HG03159 (cell line): ENCODE measurements around the gene YKT6.
"Not testable (repeated sequence)": the region's sequence is repeated elsewhere in the genome, so short reads cannot be mapped to it uniquely, and the experiment has no call there.

ENCODE experiments used
- ATAC-seq: cut with Tn5 transposase; IDR thresholded peaks from one replicate; pipeline ENCODE4 v1.9.1; 2021; ENCODE audit warnings: mild to moderate bottlenecking, moderate library complexity; ENCODE audit not compliant: unreplicated experiment

YKT6 gene

DNA sequence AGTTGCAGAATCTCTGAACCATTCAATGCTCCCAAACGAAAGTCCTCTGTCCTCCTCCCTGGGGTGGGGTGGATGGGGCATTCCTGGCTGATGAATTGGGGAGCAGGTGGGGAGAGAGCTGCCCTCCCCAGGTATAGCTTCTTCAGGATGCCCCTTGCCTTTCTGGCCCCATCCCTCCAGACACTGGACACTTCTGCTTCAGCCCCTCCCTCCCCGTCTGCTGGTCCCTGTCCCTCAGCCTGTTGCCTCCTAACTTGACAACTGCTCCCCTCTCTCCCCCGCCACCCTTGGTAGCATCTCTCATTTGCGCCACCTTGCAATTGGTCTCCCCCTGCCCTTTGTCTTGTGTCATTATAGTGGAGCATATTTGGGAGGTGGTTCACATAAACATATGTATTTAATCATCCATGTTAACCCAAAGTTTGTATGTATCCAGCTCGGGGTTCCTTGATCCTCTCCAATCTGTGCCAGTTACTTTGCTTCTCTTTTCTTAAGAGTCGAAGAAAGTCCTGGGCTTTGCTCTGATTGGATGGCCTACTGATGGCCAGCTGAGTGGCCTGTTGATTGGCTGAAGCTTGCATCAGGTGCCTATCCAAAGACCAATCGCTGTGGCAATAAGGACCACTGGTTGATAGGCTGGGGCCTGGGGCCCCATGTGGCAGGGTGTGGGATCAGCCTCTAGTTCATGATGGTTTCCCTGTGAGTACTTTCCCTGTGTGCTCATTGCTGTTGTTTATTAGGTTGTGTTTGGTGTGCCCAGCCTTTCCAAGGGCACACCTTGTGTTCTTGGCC lies 7.6 kb upstream of the YKT6 start:
- no peak for ATAC-seq

DNA sequence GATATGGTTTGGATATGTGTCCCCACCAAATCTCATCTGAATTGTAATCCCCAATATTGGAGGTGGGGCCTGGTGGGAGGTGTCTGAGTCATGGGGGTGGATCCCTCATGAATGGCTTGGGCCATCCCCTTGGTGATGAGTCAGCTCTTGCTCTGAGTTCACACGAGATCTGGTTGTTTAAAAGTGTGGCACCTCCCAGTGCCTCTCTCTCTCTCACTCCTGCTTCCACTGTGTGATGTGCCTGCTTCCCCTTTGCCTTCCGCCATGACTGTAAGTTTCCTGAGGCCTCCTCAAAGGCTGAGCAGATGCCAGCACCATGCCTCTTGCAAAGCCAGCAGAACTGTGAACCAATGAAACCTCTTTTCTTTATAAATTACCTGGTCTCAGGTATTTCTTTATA lies 6.7 kb upstream of the YKT6 start:
- no peak for ATAC-seq

DNA sequence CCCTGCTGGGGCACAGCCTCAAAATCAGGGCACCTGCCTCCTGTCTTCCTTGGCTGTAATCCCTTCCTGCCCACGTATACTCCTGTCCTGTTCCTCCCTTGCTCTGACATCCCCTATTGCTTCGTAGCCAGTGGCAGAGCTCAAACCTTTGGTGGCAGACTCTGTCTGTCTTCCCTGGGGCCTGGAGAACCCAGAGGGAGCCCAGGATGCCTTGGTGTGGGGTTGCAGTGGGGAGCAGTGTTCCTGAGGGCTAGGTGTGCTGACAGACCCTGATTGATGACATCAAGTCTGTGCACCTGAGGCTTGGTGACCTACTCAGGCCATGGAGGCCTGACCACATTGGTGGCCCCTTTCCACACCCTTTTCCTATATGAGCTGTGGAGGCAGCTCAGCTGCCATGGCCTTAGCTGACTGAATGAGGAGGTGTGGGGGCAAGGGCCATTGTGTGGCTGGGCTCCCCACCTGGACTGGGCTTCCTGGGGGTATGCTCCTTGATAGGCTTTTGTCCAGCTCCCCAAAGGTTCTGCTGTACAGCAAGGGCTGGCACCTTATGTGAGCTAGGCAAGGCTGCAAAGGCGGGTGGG lies 6.1 kb upstream of the YKT6 start:
- ATAC-seq, result no peak

DNA sequence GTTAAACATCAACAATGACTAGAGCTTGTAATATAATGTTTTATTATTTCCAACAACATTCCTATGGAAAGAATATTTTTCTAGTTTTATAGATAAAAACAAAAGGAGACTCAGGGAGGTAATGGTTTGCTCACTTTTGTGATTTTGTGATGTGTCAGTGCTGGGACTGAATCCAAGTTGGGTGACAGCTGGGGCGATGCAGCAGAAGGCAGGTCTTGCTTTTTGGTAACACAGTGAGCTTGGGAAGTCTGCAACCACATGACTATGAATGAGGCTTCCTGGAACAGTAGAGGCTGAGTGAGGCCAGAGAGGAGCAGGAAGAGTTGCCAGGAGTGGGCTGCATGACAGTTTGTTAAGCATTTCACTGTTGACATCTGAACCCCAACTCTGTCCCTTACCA lies 4.9 kb upstream of the YKT6 start:
- no peak for ATAC-seq

GRCh38 chr7:44196450-44196872 lies 4.3 kb upstream of the YKT6 start:
- no peak for ATAC-seq

DNA sequence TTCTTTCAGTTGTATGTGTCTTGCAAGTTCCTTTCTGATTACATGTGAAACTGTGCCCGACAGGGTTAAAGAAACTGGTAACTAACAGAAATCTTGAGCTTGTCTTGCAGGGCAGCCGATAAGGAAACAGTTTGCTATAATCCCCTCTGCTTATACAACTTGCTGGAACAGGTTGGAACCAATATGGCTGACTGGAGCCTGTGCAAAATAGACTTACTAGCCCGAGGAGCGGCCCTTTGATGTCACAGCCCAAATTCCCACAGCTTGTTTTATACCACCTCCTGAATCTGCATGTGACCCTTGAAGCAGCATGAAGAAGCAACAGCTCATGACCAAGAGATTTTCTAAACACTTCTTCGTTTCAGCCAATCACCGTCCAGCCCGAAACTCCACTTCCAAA lies 3.3 kb upstream of the YKT6 start:
- no peak for ATAC-seq

- ATAC-seq, result not testable (repeated sequence)
Observed at GRCh38 chr7:44200163-44200562, 615 bp upstream of the YKT6 start.

DNA sequence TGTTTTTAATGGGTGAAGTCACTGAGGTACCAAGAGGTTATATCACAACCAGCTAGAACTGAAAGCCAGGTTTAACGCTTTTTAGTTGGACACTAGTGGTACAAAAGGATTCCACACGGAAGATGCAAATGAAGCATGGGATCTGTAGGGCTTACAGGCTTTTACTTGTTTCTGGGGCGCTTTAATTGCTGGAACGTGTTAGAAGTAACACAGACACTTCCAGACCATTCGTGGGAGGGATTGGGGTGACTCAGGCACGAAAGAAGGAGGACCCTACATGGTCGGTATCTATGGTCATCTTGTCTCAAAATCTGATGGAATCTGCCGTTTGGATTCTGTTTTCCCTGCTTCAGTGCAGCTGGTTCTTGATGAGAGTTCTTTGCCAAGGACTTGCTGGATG lies 1.0 kb downstream of the YKT6 start:
- ATAC-seq, result no peak

DNA sequence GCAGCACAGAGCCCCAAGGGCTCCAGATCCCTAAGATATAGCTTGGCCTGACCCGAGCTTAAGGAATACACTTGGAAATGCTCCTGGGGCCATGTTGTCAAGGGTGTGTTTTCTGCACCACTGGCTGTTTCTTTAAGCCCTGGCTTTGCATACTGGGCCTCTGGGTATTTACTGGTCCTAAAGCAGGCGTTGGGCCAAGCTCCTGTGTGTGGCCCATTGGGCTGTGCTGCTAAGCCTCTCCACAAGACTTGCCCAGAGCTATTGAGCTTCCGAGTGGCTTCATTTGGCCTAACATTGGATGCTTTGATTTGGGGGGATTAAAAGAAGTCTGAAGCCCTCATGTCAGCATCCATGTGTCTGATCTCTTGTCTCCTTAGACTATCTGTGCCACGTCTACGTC lies 5.2 kb downstream of the YKT6 start:
- ATAC-seq, result no peak

GRCh38 chr7:44208085-44208484 lies 7.3 kb downstream of the YKT6 start:
- ATAC-seq, result no peak

DNA sequence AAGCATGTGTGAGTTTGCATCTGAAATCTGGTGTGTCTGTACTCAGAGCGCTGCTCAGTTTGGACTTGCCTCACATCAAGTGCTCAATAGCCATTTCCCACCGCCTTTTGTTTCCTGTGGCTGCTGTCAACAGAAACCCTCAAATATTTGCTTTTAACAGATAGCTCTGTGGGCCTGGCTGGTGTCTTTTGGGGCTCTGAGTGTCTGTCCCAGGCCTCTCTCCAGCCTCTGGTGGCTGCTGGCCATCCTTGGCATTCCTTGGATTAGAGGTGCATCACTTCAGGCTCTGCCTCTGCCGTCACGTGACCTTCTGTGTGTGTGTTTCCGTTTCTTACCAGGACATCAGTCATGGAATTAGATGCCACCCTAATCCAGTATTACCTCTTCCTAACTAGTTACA lies 9.3 kb downstream of the YKT6 start:
- ATAC-seq, result no peak

DNA sequence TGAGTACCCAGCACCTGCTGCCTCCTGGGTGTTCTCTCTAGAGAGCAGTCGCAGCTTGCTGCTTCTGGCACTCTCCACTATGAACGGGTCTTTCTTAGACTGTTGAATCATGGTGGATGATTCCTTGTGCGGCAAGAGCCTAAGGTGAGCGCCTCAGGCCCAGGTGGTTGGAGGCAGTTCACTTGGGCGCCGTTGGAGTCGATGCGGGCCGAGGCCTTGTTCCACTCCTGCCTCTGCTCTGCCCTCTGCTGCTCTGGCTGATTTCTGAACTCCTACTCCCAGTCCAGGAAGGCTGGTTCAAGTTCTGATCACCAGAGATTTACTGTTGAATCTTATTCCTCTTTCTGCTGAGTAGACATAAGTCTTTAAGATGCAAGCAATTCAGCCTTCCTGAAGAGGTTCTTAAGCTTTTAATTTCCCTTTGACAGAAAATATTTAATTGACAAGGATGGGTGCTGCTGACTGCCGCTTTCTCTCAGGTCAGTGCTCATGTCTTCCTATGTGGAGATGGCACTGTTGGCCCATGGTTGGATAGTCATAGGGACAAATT lies 10.4 kb downstream of the YKT6 start:
- ATAC-seq, result no peak

DNA sequence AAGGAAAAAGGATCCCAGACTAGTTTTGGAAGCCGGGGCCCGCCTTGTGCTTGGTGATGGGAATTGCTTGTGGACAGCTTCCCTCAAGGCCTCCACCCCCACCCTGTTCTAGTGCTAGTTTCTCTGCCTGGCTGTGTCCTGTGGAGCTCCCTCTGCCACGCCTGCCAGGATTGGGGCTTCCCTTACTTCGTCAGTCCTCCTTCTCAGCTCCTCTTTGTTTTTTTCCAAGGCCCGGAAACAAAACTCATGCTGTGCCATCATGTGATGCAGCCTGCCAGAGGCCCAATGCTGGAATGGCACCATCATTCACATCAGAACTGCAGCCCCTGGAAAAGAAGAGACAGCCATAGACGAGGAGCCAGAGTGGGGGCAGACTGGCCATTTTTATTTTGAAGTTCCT lies 11.2 kb downstream of the YKT6 start:
- ATAC-seq, result no peak

- ATAC-seq, result no peak
Observed at GRCh38 chr7:44212581-44213184, 11.9 kb downstream of the YKT6 start.

GRCh38 chr7:44213206-44213876 lies 12.6 kb downstream of the YKT6 start:
- no peak for ATAC-seq

DNA sequence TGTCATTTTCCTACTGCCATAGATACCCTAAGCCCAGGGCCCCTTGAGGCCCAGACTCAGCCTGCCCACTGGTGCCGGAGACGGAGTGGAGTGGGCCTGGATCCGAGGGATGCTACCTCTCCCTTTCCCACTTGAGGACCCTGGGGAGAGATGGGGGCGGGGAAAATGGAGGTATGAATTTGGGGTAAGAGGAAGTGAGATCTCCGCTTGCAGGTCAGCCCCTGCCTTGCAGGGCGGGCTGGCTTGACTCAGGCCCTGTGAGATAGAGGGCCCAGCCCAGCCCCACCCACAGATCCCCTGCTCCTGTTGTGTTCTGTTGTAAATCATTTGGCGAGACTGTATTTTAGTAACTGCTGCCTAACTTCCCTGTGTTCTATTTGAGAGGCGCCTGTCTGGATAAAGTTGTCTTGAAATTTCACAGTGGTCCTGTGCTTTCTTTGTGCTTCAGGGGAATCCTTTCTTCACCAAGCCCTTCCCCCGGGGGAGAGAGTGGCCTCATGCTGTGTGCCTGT lies 13.2 kb downstream of the YKT6 start:
- no peak for ATAC-seq

DNA sequence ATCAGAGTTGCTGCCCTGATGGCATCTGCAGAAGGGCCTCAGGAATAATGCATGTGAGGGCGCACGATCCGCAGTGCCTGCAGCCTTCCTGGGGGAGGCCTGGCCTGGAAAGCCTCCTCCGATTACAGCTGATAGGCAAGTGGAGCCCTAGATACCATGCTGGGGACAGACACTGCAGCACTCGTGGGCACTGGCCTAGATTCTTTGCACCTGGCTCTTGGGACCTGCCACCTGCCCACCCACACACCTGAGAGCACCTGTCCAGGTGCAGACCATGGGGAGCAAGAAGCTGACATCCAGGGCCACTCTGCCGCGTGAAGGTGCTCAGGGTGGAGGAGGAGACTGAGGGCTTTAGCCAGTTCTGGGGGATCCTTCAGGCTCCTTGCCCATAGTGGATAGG lies 14.8 kb downstream of the YKT6 start:
- no peak for ATAC-seq

GRCh38 chr7:44216019-44216418 lies 15.2 kb downstream of the YKT6 start:
- ATAC-seq, result no peak

DNA sequence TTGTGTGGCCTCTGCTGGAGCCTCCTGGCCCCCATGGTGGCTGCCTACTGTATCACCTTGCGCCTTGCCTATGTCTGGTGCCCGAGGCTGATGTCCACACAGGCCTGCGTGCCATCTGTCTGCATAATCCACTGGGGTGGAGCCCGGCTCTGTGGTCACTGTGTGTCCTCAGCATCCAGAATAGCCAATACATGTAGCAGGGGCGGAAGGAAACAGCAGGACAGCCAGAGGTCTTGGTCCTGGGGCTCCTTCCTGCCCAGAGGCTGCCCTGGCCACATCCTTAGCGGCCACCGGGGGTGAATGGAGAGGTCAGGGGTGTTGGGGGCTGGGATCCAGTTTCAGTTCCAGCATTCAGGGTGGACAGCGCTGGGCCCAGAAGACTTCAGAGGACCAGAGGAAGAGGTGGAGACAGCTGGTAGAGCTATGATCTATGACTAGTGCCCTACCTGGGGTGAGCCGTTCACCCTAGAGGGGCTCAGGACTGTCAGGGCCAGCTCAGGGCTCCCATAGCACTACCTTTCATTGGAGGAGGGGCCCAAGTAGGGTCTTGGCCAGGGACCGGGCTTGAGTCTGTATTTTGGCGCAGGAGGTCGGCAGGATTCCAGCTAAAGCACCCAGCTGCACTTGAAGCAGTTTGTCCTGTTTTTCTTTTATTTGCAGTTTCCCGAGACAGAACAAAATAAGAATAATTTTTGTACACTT lies 15.9 kb downstream of the YKT6 start:
- ATAC-seq, result no peak

DNA sequence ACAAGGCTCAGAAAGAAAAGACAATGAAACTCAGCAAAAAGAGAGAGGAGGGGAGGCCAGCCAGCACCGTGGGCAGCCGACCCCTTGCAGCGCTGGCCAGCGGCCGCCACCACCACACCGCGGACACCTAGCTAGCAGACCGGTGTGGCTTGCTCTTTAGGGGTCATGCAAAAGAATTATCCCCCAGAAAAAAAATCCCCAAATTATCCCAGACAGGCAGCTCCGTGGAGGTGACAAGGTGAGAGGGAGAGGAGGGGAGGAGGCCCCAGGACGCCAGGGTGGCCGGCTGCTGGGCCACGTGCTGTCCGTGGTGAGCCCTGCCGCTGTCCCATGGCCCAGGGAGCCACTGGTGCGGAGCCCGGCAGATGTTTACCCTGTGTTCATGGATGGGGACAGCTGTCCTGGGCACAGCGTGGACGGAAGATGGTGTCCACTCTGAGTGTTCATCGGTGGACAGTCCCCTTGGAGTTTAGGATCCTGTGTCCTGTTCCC lies 16.5 kb downstream of the YKT6 start:
- no peak for ATAC-seq
